ENCODE data around the gene MX2. TPM values are rescaled to one million over a fixed set of nuclear protein-coding genes. Genes with fewer than 3 reads are reported as not detected.

Gene MX2
- total and polyA plus RNA-seq, 9 of the 15 experiments (the other 6 are each of a cell fraction or from before 2014, with no cell fraction given) = 0.10 to 0.95 (median 0.47) TPM; not detected in 1

GRCh38 chr21:41318218-41318617 lies 43.6 kb upstream of the MX2 start:
- DNase-seq (ENCODE audit: extremely low read depth in 1 of 4, low spot score in 3 of 4) = no peak
- no TSS peak for BruUV-seq (replicated peaks)
- WGBS (ENCODE audit: insufficient coverage, low coverage, missing lambda C conversion rate) = 1% methylated on average over 9 of the region's 9 CpGs

More at GRCh38 chr21:41318218-41318617, 43.6 kb upstream of the MX2 start:
- no peaks in the 10 kb centered on the region for H3K79me2 ChIP-seq (ENCODE audit: control insufficient read depth, insufficient read depth, low read length)
- in situ Hi-C loops (cut with MboI) (no loop called here), intact Hi-C loops (cut with micrococcal nuclease) (no loop called here)
- H3K4me1 ChIP-seq (replicated peaks in 1 of 2; ENCODE audit: control insufficient read depth in 2 of 2, insufficient read depth in 2 of 2, low read length in 2 of 2) = peaks cover 0 to 5% of the 10 kb centered on the region in 2 experiments; a peak in 1 of 5 replicates
- H3K9ac ChIP-seq (ENCODE audit: insufficient read depth in 1 of 2, low read depth in 2 of 2, low read length in 2 of 2) = no peak overlapping the region
- ATAC-seq (no peak), FAIRE-seq (no peak)
- no peaks in the 10 kb centered on the region for H3K36me3 ChIP-seq (ENCODE audit: control insufficient read depth, insufficient read depth, low read length)
- no peaks in the 10 kb centered on the region for H3K9me1 ChIP-seq (ENCODE audit: control insufficient read depth, insufficient read depth, low read length)
- POLR2A ChIA-PET = no interaction called here
- H2AFZ ChIP-seq (ENCODE audit: low read depth, low read length) = no peak overlapping the region
- 0 out of 2 replicates have a peak, but pooled peaks cover 5% of the 10 kb centered on the region for H4K20me1 ChIP-seq (replicated peaks; ENCODE audit: control insufficient read depth, insufficient read depth, low read length)
- H3K9me3 ChIP-seq (replicated peaks; ENCODE audit: control insufficient read depth, insufficient read depth, low read depth, low read length) = no peaks in the 10 kb centered on the region
- no peak overlapping the region for H3K27ac ChIP-seq (ENCODE audit: extremely low read depth, low read depth, low read length)
- no peak for TF ChIP-seq ZNF354B (CRISPR knock-in tag; IDR thresholded peaks at IDR 0.05)
- no peak for TF ChIP-seq E2F5 (CRISPR knock-in tag; IDR thresholded peaks at IDR 0.05)
- TF ChIP-seq SIN3A (IDR thresholded peaks at IDR 0.05; ENCODE audit: borderline replicate concordance in 2 of 2, control insufficient read depth in 1 of 2, low read depth in 2 of 2, low read length in 2 of 2) = no peak
- TF ChIP-seq CHD4 (IDR thresholded peaks at IDR 0.05; ENCODE audit: insufficient read depth, insufficient replicate concordance, low read depth, low read length, poor library complexity, severe bottlenecking) = no peak
- TF ChIP-seq MYNN (IDR thresholded peaks at IDR 0.05) = no peak
- TF ChIP-seq MYNN (CRISPR knock-in tag; IDR thresholded peaks at IDR 0.05) = no peak
- TF ChIP-seq FOXA1 (IDR thresholded peaks at IDR 0.05; ENCODE audit: borderline replicate concordance) = no peak
- TF ChIP-seq LCOR (CRISPR knock-in tag; IDR thresholded peaks at IDR 0.05) = no peak
- TF ChIP-seq ZNF76 (CRISPR knock-in tag; IDR thresholded peaks at IDR 0.05; ENCODE audit: borderline replicate concordance) = no peak
- TF ChIP-seq ILK (tag; IDR thresholded peaks at IDR 0.05; ENCODE audit: borderline replicate concordance, low read depth) = no peak
- H3K4me3 ChIP-seq = no peak overlapping the region
- no peak overlapping the region for H3K4me2 ChIP-seq (ENCODE audit: insufficient read depth, low read length)
- CTCF ChIA-PET (ENCODE audit: low intra/inter-chr PET ratio) = no interaction called here
- H3K27me3 ChIP-seq (ENCODE audit: control insufficient read depth in 2 of 2, insufficient read depth in 2 of 2, low read length in 2 of 2) = peaks cover 17 to 55% of the 10 kb centered on the region in 2 experiments; a peak in 3 of 5 replicates

Measured in K562 (cell line).